DMS 273 treated with DMSO at 0.1 percent for 48 hours (cell line): ENCODE data around the gene HSPB6.
"Not testable (repeated sequence)": the region's sequence is repeated elsewhere in the genome, so short reads cannot be mapped to it uniquely, and the experiment has no call there.

Experiments used
- DNase-seq: peaks from one replicate; lab custom pipeline; 2025; lab: John Stamatoyannopoulos, UW

Gene HSPB6, protein sequence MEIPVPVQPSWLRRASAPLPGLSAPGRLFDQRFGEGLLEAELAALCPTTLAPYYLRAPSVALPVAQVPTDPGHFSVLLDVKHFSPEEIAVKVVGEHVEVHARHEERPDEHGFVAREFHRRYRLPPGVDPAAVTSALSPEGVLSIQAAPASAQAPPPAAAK

DNA sequence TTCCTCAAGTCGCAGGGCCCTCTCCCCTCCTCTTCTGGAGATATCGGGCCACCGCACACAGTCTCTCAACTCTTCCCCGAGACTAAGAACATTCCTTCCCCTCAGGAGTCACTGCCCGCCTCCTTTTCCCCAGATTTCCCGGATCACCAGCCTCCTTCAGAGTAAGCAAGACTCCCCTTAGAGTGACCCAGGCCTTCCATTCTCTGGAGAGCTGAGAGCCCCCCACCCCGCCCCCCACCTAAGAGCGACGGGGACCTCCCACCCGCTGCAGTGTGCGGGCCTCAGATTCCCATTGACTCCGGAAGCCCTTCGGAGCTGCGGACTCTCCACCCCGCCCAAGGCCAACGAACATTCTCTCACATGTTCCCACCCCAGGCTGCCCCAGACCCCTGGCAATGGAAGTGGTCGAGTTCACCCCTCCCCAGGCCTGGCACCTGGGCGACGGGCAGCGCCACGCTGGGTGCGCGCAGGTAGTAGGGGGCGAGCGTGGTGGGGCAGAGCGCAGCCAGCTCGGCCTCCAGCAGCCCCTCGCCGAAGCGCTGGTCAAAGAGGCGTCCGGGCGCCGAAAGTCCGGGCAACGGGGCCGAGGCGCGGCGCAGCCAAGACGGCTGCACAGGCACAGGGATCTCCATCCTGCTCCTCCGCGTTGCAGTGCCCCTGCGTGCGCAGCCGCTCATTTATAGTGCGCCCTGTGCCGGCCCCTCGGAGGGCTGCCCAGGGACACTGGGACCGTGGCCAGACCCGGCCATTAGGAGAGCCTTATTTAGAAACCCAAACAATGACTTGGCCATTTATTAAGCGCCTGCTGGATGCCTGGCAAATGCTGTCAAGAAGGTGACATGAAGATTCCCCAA lies at the start of gene HSPB6:
HSPB6 (minus strand) TSS at position 653 of the 854 bp plus-strand sequence; CDS start at position 632, 21 bp downstream.
- DNase-seq = no peak

DNA sequence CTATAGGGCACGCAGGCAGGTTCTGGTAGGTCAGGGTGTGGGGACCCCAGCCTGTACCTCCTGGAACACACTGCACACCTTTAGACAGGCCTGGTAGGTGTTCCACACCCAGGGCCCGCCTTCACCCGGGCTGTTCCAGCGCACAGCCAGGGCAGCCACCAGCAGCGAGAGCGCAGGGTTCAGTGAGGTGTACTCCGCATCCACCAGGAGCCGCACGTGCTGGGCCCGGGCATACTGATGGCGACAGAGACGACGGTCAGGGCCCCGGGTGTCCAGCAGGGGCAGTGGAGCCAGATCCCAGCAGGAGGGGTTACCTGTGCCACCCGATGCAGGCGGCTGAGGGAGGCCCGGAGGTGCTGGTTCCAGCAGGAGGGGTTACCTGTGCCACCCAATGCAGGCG lies 49.8 kb upstream of the HSPB6 start:
- DNase-seq = no peak

DNA sequence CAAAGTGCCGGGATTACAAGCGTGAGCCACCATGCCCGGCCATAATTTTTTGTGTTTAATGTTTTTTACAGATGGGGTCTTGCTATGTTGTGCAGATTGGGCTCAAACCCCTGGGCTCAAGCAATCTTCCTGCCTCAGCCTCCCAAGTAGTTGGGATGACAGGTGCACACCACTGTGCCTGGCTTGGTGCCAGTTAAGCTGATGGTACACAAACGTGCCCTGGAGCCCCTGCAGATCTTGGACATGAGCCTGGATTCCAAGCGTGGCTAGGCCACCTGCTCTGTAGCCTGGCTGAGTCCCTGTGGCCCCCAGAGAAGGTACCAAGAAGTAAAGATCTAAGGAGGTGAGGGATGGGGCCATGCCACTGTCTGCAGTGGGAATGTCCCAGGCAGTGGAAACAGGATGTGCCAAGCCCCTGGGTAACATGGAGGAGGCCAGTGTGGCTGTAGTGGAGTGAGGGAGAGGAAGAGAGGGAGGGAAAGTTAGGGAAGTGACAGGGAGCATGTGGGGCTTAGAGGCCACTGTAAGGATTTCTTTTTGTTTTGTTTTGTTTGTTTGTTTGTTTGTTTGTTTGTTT lies 48.8 kb upstream of the HSPB6 start:
- DNase-seq = peak; percentile 56

DNA sequence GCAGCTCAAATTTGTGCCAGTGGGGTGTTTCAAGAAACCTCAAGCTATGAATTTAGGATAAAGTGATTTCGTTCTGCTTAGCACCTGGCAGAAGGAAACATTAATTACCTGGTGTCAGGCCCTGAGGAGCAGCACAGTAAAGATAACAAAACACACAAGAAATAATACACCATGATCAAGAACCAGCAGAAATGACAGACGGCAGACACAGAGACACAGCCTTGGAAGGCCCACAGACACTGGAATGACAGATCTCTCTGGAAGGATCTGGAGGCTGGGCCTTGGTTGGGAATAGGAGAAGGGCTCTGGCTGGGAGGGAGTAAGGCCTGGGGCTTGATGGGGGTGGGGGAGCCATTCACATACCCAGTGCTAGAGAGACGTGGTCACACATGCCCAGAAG lies 45.0 kb upstream of the HSPB6 start:
- DNase-seq = no peak

DNA sequence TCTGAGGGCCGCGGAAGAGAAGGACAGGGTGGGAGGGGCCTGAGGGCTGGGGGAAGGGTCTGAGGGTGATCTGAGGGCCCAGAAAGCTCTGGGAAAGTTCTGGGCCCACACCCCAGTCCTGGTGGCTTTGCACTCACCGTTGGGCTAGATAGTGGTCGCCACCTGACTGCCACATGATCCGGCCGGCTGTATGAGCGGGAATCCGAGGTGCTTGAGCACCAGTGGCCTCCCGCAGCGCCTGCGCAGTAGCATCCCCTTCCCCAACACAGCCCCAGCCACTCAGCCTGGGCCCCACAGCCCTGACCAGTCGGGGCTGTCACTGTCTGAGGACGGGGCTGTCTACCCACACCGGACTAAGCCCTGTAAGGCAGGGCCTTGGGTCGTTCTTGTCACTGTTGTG lies 40.8 kb upstream of the HSPB6 start:
- no peak for DNase-seq

DNA sequence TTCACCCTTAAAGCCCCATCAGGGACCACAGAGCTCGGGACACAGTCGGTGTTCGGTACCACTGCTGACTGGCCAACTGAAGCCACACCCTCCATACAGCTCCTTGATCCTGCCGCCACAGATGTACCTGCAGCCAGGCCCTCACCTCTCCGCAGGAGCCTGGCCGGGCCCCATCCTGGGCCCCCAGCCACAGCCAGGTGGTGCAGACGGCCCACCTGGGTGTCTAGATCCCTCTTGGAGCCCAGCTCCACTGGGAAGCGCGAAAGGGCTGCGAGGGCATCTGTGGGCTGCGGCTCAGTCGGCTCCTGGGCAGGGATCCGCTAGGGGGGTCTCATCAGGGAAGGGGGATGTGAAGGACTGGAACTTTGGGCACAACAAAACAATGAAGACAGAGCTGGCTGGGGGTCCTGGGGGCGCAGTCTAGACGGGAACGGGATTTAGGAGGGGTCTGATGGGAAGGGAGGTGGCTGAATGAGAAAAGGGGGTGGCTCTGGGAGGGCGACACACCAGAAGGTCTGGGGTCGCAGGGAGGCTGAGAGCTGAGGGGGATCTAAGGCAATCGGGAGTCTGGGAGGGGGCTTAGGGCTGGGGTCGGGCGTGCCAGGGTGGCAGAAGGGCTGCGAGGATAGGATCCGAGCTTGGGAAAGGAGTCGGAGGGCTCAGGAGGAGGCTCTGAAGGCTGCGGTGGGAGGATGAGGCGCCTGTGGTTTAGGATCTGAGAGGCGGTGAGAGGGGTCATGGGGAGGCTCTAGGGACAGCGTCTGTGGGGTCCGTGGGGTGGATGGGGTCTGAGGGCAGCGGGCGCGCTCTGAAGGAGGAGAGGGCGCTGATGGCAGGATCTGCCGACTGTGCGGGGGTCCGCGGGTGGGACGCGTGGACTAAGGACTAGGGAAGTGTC lies 40.1 kb upstream of the HSPB6 start:
- no peak for DNase-seq

DNA sequence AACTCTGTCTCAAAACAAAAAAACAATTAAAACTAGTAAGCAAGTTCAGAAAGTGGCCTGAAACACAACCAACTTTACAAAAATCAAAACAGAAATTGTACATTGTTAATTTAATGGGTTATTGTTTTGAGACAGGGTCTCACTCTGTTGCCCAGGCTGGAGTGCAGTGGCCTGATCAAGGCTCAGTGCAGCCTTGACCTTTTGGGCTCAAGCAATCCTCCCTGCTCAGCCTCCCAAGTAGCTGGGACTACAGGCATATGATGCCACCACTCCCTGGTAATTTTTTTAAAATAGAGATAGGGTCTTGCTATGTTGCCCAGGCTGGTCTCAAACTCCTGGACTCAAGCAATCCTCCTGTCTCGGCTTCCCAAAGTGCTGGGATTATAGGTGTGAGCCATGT lies 38.7 kb upstream of the HSPB6 start:
- DNase-seq = not testable (repeated sequence)

DNA sequence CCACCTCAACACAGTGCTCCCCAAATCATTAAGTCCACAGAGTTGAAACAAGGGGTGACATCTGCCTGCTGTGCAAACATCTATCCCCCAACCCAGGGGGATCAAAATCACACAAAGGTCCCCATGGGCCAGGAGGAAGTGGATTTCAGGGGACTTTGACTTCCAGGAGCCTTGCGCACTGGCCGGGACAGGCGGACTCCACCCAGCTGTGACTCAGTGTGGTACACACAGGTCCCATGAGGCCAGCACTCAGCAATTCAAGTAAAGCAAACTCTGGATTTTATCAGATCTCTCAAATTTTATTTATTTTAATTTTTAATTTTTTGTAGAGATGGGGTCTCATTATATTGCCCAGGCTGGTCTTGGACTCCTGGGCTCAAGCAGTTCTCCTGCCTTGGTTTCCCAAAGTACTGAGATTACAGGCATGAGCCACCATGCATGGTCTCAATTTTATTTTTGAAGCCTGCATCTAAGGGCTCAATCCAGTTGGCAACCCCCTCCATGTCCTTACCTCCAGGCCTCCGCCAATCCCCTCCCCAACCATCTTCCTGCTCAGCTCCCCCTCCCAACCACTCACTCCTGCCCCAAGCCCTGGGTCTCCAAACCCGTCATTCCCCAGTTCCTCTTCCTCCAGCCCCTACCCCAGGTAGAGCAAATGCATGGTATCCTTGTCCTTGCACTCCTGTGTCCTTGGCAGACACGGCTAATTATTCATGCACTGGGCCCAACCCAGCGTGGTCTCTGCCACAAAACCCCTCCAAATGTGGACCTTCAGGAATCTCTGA lies 36.7 kb upstream of the HSPB6 start:
- no peak for DNase-seq

DNA sequence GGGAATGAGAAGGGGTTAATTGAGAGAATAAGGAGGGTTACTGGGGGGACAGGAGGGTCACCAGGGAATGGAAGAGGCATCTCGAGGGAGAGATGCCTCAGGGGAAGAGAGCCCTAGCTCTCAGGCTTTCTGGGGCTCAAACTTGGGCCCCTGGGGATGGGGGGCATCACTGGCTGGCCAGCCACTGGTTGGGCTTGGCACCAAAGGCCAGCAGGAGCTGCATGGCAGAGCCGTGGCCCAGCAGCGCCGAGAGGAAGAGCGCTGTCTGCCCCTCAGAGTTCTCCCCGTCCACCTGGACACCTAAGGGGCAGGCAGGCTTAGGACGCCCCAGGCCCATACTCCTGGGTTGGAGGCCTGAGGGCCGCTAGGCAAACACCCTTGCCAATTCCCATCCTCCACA lies 36.1 kb upstream of the HSPB6 start:
- no peak for DNase-seq

DNA sequence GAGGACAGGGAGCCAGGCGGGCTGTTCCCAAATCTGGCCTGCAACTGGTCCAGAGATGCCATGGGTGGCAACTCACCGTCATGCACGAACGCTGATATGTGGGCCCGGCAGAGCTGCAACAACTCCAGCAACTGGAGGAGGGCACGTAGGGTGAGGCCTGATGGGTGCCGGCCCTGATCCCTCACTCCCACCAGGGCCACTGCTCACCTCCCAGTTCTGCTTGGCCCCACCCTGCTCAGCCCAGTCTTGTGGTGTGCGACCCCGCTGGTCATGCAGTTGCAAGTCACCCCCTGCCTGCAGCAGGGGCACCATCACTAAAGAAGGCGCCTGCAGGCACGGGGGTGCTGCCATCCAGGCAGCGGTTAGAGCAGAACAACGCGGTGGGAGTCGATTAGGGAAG lies 35.5 kb upstream of the HSPB6 start:
- no peak for DNase-seq

DNA sequence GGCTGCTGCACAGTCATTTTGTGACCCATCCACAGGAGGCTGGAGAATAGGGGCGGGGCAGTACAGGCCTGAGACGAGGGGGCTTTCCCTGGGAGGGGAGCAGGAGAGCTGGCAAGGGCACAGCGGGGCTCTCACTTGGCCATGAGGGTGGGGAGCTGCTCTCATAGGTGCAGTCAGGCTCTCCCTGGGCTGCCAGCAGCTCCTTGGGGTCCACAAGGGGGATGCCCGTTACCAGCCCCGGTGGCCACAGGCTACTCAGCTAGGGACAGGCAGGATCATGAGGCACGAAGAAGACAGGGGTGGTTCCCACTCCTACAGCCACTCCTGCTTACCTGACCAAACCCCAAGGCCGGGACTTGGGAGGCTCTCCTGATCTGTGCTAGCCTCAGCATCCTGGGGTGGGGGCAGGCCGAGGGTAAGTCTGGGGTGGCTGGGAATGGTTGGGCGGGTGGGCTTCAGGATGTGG lies 35.0 kb upstream of the HSPB6 start:
- no peak for DNase-seq

DNA sequence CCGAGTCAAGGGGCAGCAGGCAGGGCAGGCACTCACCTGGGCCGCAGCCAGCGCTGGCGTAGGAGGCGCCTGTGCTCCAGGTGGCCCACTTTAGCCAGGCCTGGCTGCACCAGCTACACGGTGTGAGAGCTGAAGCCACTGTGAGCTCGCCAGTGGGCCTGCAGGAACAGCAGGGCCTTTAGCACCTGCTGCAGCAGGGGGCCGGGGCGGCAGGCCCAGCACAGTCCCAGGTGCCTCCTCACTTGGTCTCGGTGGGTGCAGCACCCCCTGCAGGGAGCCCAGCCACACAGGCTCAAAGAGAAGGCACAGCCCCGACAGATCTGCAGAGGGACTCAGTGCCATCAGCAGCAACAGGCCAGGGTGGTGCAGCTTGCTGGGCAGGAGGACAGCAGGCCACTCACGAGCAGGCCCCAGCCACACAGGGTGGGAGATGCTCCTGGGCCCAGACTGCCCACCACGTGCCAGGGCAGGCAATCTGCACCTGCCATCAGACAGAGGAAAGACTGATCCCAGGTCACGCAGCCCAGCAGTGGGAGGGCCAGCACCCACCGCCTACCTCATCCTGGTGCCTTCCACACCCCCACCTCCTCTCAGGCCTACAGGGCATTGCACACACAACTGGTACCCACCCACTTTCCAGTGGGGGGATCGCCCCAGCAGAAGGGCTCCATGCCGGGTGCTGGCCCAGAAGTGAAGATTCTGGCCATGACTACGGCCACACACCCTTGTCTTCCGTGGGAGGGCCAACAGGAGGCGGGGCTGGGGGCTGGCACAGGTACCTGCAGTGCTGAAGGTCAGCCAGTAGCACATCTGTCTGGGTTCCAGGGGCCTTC lies 34.4 kb upstream of the HSPB6 start:
- DNase-seq = no peak

DNA sequence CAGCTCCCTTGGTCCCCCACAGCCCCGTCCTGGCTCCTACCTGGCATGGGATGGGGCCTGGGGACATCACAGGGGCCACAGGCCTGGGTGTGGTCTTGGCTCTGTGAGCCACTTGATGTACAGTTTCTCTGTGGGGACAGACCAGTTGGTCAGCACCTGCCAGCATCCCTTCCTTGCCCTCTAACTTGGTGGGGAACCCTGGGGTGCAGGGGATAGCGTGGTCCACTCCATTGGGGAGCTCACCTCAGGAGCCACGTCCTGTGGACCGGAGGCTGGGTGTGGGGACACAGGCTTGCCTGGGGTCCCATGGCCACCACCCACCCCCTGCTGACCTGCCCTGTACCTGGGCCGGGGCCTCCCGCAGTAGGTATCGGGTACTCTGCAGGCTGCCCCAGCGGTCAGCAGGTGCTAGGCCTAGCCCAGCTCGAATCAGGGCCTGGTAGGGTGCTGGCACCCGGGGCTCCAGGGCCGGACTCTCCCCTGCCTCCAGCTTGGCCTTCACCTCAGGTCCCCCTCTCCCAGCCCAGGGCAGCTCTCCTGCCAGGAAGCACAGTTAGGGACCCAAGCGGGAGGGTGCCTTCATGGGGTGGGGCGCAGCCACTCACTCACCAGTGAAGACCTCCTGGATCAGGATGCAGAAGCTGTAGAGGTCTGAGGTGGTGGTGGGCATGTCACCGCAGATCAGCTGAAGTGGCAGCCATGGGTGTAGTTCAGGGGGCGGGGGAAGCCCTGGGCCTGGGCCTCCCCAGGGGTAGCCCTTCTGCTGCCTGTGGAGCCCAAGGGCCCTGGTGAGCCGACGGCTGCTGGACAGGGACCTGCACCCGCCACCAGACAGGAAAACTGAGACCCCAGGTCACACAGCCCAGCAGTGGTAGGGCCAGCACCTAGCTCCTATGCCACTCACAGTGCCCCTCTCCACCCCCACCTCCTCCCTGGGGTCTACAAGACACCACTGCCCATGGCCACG lies 33.4 kb upstream of the HSPB6 start:
- no peak for DNase-seq

DNA sequence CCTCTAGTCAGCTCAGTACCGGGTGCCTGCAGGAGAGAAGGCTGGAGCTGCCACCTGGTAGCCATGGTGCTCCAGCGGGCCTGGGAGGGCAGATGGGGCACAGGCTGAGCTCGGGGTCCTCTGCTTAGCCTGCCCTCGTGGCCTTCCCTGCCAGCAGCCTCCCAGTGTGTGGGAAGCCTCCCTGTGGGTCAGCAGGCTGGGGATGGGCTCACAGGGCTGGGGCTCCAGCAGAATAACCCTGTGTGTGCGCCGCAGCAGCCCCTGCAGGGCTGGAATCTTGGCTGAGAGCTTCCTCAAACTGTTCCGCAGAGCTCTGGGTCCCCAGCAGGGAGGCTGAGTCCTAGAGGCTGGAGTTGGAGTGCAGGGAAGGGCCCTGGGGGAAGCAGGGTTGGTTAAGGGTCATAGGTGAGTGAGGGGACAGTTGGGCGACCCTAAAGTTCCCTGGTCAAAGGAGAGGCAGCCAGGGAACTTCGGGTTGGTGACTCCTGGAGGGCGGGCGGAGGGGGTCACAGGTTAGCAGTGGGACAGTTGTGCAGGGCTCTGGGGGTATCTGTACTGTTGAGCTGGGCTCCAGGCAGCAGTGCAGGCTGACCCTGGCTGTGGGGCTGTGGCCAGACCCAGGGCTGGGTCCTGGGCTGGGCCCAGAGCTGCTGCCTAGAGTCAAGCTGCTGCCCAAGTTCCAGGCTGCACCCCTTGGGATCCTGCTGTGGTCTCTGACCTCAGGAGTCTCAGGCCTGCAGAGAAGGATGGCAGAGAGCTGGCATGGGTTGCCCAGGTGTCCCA lies 32.6 kb upstream of the HSPB6 start:
- DNase-seq = no peak

DNA sequence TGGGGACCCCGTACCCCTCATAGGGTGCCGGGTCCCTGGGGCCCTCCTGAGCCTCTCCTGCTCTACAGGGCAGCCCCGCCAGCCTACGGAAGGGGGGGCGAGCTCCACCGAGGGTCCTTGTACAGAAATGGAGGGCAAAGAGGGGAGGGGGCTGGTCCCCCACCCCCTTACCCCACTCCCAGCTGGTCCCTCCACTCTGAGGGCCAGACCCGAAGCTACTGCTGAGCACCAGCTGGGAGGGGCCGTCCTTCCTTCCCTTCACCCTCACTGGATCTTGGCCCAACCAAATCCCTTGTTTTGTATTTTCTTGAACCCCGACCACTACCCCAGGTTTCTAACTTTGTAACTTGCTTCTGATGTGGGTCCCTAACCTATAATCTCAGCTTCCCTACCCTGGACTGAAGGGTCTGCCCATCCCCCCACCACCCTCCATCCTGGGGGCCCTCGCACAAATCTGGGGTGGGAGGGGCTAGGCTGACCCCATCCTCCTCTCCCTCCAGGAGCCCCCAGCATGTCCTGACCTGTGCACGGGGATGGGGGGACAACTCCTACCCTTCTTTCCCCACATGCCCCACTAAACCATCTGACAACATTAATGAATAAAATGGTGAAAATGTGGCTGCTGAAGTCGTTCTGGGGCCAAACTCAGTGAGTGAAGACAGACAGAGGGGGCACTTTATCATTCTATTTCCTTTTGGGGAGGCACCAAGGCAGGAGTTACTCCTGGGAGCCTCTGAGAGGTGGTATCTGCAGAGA lies 31.6 kb upstream of the HSPB6 start:
- no peak for DNase-seq

DNA sequence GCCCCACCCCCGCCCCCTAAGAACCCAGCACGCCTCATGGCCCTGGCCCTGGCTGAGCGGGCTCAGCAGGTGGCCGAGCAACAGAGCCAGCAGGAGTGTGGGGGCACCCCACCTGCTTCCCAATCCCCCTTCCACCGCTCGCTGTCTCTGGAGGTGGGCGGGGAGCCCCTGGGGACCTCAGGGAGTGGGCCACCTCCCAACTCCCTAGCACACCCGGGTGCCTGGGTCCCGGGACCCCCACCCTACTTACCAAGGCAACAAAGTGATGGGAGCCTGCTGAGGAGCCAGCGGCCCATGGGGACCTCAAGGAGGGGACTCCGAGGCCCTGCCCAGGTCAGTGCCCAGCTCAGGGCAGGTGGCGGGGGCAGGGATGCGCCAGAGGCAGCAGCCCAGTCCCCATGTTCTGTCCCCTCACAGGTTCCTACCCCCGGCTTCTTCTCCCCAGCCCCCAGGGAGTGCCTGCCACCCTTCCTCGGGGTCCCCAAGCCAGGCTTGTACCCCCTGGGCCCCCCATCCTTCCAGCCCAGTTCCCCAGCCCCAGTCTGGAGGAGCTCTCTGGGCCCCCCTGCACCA lies 30.5 kb upstream of the HSPB6 start:
- no peak for DNase-seq
